Adrenal gland (tissue), 5 donors: ENCODE measurements around the gene SEC16A.

Experiments
- POLR2A ChIP-seq, 2 donors: fragments of 450-650 bp; IDR thresholded peaks; one replicate each; pipeline ENCODE4 v1.6.1; 2017; ENCODE audit warnings: antibody characterized with exemption in 2 of 2, mild to moderate bottlenecking in 2 of 2, moderate library complexity in 1 of 2
- TF ChIP-seq, protein P1 (sequence below), 6 experiments: fragments of 450-650 bp in 4 of 6; fragments of 200-600 bp in 2 of 6; sonication (generic) in 1 of 6; IDR thresholded peaks; 1 replicate in 5 of 6; 2 replicates in 1 of 6; pipeline versions ENCODE4 v1.5.1 to v1.8.0; 2016 to 2021; ENCODE audit warnings: antibody characterized with exemption in 6 of 6, mild to moderate bottlenecking in 2 of 6, moderate library complexity in 1 of 6
- donor health status: DM: no; HTN: no; CAD: no.

DNA sequence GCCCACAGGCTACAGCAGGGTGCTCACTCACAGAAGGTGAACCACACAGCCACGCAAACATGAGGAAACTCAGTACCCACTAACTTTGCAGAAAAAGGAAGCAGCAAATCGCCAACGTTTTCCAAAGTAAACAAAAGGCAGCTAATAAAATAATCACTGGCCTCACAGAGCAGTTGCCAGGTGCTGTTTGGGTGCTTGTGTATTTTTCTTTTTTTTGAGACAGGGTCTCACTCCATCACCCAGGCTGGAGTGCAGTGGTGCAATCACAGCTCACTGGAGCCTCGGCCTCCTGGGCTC lies 86.7 kb downstream of the SEC16A start:
- TF ChIP-seq, protein P1, sequence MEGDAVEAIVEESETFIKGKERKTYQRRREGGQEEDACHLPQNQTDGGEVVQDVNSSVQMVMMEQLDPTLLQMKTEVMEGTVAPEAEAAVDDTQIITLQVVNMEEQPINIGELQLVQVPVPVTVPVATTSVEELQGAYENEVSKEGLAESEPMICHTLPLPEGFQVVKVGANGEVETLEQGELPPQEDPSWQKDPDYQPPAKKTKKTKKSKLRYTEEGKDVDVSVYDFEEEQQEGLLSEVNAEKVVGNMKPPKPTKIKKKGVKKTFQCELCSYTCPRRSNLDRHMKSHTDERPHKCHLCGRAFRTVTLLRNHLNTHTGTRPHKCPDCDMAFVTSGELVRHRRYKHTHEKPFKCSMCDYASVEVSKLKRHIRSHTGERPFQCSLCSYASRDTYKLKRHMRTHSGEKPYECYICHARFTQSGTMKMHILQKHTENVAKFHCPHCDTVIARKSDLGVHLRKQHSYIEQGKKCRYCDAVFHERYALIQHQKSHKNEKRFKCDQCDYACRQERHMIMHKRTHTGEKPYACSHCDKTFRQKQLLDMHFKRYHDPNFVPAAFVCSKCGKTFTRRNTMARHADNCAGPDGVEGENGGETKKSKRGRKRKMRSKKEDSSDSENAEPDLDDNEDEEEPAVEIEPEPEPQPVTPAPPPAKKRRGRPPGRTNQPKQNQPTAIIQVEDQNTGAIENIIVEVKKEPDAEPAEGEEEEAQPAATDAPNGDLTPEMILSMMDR (IDR thresholded peaks at IDR 0.05): no peak
- TF ChIP-seq POLR2A (IDR thresholded peaks at IDR 0.05): no peak
